Suppressor macrophage treated with lipopolysaccharide for 1 hour (primary cell): ENCODE results near the gene RAD51C.
A peak's percentile ranks its signal among the peaks of the same experiment; 100 is the strongest.
"Not testable (repeated sequence)": the region's sequence is repeated elsewhere in the genome, so short reads cannot be mapped to it uniquely, and the experiment has no call there.

ENCODE experiments used
- DNase-seq, 3 donors: peaks; one replicate each; pipeline ENCODE4 v3.0.0-alpha.2; 2020 to 2022

Gene RAD51C

GRCh38 chr17:58692239-58693055 lies at the start of gene RAD51C:
TSS of gene RAD51C (plus strand) at chr17:58692602. CDS start at chr17:58692644, 42 bp downstream.
- peak; percentile 80 to 92 (median 87) for DNase-seq

DNA sequence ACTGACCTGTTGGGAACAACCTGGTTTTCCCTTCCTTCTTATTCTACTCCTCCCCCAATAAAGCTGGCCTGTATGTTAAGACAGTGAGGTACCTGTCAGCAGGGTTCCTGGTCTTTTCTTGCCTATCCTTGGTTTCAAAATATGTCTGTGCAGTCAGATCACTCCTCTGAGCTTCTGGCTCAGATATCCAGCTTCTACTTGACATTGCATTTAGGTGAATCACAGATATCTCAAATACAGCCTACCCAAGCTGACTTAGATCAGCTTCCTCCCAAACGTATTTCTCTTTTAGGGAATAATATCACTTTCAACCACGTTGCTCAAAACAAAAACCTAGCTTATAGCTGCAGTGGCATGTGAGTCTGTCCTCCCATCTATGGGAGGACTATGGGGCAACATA lies 49.3 kb upstream of the RAD51C start:
- no peak for DNase-seq

- no peak for DNase-seq
These were observed 44.2 kb upstream of the RAD51C start for GRCh38 chr17:58648236-58648635.

GRCh38 chr17:58657962-58658803 lies 34.2 kb upstream of the RAD51C start:
- DNase-seq, result peak; percentile 51 to 71 (median 68)

DNA sequence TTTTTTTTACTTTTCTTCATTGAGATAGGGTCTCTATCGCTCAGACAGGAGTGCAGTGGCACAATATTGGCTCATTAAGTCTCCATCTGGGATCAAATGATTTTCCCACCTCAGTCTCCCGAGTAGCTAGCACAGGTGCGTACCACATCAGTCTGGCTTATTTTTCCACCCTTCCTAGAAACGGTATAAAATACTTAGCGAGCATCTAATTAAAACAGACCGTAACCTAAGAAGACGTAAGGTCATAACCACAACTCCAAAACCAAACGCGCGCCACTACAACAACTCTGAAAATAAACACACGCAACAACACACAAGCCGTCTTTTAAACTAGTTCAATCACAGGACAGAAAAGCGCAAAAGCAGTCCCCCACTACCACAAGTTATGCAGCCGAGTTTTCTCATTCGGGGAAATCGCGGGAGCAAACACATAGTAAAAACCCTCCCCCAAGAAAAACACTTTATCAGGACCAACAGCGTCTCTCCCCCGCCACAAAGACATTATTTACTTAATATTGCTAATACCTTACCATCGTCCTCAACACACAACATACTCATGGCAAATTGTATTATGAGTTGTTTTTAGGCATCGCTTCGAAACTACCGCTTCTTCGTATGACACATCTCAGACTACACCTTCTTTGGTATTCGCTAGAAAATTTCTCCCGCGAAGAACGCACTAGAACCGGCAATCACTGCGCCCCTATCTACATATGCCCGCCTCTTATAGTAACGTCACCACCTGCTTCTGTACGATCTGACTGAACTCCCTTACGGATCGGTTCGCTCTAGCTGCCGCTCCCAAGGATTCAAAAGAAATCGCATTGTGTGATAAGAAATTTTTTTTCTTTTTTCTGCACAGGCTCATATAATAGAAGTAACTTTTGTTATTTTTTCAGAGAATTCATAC lies 33.3 kb upstream of the RAD51C start:
- peak; percentile 92 to 98 (median 97) for DNase-seq

DNA sequence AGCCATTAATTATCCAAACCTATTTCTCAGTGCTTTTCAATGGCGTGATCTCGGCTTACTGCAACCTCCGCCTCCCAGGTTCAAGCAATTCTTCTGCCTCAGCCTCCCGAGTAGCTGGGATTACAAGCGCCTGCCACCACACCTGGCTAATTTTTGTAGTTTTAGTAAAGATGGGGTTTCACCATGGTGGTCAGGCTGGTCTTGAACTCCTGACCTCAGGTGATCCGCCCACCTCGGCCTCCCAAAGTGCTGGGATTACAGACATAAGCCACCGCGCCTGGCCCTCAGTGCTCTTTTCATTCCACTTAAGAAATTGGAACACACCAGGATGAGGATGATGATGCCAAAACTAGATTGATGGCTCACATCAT lies 32.7 kb upstream of the RAD51C start:
- not testable (repeated sequence) for DNase-seq

- DNase-seq, result no peak
These were observed 31.8 kb upstream of the RAD51C start for GRCh38 chr17:58660621-58661020.

GRCh38 chr17:58661499-58661898 lies 30.9 kb upstream of the RAD51C start:
- DNase-seq, result no peak

DNA sequence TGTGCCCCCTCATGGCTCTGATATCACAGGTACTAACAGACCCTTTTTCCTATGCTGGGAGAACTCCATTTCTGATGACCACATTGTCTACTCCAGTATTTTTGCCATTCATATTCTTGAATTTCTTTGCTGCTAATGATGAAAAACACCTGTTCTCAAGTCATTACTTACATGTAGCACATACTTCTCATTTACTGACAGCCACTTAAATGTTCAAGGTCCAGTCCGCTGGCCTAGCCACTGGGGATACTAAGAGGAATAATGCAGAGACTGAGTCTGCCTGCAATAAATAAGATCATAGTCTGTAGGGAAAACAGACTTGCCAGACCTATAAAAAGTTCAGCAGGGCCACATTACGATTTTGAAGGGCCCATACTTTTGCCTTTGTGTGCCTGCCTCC lies 28.1 kb upstream of the RAD51C start:
- no peak for DNase-seq

DNA sequence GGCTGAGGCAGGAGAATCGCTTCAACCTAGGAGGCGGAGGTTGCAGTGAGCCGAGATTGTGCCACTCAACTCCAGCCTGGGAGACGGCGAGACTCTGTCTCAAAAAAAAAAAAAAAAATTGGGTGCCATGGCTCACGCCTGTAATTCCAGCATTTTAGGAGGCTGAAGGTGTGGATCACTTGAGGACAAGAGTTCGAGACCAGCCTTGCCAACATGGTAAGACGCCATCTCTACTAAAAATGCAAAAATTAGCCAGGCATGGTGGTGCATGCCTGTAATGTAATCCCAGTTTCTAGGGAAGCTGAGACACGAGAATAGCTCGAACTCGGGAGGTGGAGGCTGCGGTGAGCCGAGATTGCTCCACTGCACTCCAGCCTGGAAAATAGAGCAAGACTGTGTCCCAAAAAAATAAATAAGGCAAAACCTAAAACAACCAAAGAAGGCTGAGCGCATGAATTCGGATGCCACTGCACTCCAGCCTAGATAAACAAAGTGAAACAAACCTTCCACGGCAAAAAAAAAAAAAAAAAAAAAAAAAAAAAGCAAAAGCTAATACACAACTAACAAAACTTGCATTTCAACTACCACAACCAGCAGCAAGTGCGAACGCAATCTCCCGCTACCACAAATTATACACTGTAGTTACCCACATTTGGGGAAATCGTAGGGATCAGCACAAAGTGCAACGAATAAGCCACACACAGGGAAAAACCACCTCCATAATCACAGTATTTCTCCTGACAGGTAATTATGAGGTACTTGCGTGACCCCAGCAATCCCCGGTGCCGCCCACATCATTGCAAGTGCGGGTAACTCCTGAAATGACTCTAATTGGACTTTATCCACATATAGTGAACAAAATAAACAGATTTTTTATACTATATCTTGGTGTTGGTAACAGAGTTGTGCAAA lies 26.2 kb upstream of the RAD51C start:
- DNase-seq, result no peak

DNA sequence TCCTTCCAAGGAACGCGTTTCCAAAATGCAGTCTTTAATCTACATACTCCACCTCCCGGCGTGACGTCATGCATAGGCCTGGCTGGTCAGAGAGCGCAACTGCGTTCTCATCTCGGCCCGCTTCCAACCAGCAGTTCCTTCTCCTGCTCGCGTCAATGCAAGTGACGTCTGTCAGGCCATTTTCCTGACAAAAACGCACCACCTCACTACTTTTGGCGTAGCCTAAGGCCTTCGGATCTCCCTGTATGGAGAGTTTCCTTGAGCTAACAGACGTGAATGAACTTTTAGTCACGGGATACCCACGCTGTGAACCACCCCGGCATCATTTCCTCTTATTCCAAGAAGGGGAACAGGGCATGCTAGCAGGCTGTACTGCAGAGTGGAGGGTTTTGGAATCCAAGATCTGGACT lies 25.5 kb upstream of the RAD51C start:
- peak; percentile 87 to 94 (median 91) for DNase-seq

- DNase-seq, result peak; percentile 39 to 51 (median 49)
These were observed 24.3 kb upstream of the RAD51C start for GRCh38 chr17:58667934-58668597.

DNA sequence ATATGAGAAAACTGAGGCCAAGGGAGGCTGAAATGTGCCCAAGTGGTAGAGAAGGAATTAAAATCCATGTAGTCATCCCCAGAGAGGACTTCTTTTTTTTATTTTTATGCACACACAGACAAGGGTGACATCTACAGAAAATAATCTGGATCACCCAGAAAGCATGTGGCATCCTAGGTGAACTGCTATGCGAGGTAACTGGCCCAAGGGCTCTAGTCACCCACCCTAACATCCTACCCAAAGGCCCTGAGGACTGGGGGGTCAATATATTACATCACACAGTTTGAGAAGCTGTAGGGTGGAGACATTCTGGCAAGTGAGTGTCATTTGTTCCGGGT lies 23.8 kb upstream of the RAD51C start:
- DNase-seq, result no peak

GRCh38 chr17:58669853-58670252 lies 22.5 kb upstream of the RAD51C start:
- DNase-seq, result no peak

DNA sequence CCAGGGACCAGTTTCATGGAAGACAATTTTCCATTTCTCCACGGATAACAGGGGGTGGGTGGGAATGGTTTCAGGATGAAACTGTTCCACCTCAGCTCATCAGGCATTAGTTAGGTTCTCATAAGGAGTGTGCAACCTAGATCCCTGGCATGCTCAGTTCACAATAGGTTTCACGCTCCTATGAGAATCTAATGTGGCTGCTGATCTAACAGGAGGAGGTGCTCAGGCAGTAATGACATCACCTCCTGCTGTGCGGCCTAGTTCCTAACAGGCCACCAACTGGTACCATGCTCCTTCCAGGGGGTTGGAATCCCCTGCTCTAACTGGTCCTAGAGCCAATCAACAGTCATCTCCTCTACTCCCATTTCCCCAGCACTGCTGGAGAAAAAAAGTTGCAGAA lies 20.4 kb upstream of the RAD51C start:
- DNase-seq, result no peak

DNA sequence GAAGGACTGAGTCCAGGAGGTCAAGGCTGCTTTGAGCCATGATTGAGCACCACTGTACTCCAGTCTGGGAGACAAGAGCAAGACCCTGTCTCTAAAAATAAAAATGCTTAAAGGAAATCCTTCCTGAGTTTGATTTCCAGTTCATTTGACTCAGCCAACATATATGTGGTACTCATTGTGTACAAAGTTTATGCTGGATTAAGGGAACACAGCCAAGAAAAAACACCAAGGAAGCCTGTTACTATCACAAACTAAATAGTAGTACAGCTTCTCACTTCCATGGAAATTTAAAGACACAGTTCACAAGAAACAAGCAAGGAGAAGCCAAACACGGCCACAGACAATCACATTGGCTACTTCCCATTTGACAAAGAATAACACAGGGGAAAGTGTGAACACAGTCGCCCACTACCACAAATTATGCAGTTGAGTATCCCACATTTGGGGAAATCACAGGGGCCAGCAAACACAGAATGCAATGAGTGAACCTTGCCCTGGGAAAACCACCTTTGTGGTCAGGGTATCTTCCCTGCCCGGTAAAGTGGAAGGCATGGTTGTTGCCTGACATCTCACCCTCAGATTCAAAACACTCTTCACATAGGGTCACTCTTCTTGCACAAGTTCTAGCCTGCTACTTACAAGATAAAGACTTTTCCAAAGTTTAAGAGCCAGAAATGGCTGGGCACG lies 15.1 kb upstream of the RAD51C start:
- DNase-seq, result no peak

GRCh38 chr17:58678287-58678686 lies 14.1 kb upstream of the RAD51C start:
- DNase-seq, result not testable (repeated sequence)

- no peak for DNase-seq
These were observed 13.0 kb upstream of the RAD51C start for GRCh38 chr17:58679263-58680037.

DNA sequence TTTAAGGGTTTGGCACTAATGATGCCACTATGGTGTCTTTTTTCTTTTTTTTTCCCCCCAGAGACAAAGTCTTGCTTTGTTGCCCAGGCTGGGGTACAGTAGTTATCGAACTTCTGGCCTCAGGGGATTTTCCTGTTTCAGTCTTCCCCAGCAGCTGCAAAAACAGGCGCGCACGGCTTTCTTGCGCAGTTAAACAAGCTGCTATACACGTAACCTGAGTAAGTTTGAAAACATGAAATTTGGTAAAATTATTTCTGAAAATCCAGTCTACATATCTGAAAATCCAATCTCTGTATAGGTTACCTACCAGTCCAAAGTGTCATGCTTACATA lies 12.4 kb upstream of the RAD51C start:
- no peak for DNase-seq

DNA sequence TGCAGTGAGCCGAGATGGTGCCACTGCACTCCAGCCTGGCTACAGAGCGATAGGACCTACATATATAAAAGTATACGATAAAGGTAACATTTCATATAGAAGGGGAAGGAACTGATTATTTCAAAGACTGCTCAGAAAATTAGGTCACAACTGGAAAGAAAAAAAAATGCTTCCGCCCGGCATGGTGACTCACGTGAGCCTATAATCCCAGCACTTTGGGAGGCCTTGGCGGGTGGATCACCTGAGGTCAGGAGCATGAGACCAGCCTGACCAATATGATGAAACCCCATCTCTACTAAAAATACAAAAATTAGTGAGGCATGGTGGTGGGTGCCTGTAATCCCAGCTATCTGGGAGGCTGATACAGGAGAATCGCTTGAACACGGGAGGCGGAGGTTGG lies 8.4 kb upstream of the RAD51C start:
- no peak for DNase-seq
